ENCODE data around the gene SIGLEC8. TPM values are rescaled to one million over a fixed set of nuclear protein-coding genes. Genes with fewer than 3 reads are reported as not detected.

SIGLEC8 gene
- total and polyA plus RNA-seq, 10 of the 15 experiments (the other 5 are each of a cell fraction or from before 2014, with no cell fraction given), result not detected

DNA sequence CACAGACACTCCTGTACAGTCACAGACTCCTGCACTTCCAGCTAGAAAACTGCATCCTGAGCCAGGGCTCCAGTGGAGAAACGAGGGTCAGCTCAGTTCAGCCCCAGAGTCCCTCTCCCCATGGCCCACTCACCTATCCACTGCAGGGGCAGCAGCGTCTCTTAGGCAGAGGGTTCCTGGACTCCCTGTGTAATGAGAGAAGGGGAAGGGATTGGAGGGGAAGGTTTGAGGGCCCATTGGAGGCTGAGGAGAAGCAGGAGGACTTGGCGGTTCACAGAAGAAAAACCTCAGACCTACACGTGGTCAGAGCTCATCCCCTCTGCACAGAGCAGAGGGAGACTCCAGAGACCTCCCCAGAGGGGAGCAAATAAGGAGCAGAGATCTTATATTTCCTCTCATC lies 10.9 kb upstream of the SIGLEC8 start:
- Histone ChIP-seq H3K36me3 (ENCODE audit: control insufficient read depth in 2 of 2, insufficient read depth in 2 of 2, low read length in 1 of 2) (no peaks in the 10 kb centered on the region), H3K4me3 (no peak overlapping the region), H3K4me2 (ENCODE audit: control insufficient read depth, insufficient read depth) (no peak overlapping the region), H3K79me2 (ENCODE audit: control insufficient read depth, insufficient read depth, low read length) (no peaks in the 10 kb centered on the region), H3K27ac (ENCODE audit: control insufficient read depth, insufficient read depth) (no peak overlapping the region), H2AFZ (ENCODE audit: control insufficient read depth, low read depth, low read length) (no peak overlapping the region), H3K9me3 (replicated peaks; ENCODE audit: control insufficient read depth, insufficient read depth, low read length) (no peaks in the 10 kb centered on the region), H3K4me1 (ENCODE audit: control insufficient read depth, insufficient read depth, low read length) (no peaks in the 10 kb centered on the region), H3K9ac (ENCODE audit: control insufficient read depth, insufficient read depth, low read length) (no peak overlapping the region), H3K27me3 (replicated peaks in 1 of 2; ENCODE audit: control insufficient read depth in 2 of 2, insufficient read depth in 2 of 2, low read length in 1 of 2) (no peaks in the 10 kb centered on the region; a peak in 1 of 4 replicates), H4K20me1 (ENCODE audit: control insufficient read depth, insufficient read depth) (no peaks in the 10 kb centered on the region; the same call in 1 of the 2 replicates)
- no TSS peak for BruUV-seq (replicated peaks)
- no peak for ATAC-seq
- ChIA-PET SMC1A (ENCODE audit: uncharacterized antibody, unreplicated experiment) (interaction anchor here (0.7 to 1.3 kb wide), 2 partner anchors 188 to 191 kb away, joined by 3 read pairs; no protein-coding TSS in a partner anchor), CTCF (interaction anchor here (0.8 to 10.8 kb wide), 3 partner anchors 45 to 190 kb away, joined by 3 to 281 read pairs (median 3); partner anchors contain the start of gene SIGLEC10), POLR2A (no interaction called here), RAD21 (ENCODE audit: unreplicated experiment) (interaction anchor here (0.8 to 2.6 kb wide), 2 partner anchors 188 kb away, joined by 3 to 5 read pairs; no protein-coding TSS in a partner anchor)
- 2% methylated on average over 4 of the region's 4 CpGs for WGBS (ENCODE audit: insufficient coverage, insufficient replicate concordance, low lambda C conversion rate, missing lambda C conversion rate)
- in situ Hi-C loops (cut with MboI), result no loop called here
- TF ChIP-seq SRF (IDR thresholded peaks at IDR 0.05; ENCODE audit: low read depth in 2 of 2, low read length in 2 of 2), result no peak
- TF ChIP-seq RB1 (IDR thresholded peaks at IDR 0.05; ENCODE audit: borderline replicate concordance), result no peak
- no peak for TF ChIP-seq ZNF217 (IDR thresholded peaks at IDR 0.05)
- no peak for TF ChIP-seq EZH2 (IDR thresholded peaks at IDR 0.05; ENCODE audit: borderline replicate concordance, control insufficient read depth, low read depth, low read length)
- TF ChIP-seq BHLHE40 (IDR thresholded peaks at IDR 0.05; ENCODE audit: borderline replicate concordance in 1 of 2, low read depth in 2 of 2, low read length in 1 of 2), result no peak
- TF ChIP-seq POLR2AphosphoS2 (IDR thresholded peaks at IDR 0.05; ENCODE audit: low read depth, low read length), result no peak
- TF ChIP-seq FOS (IDR thresholded peaks at IDR 0.05; ENCODE audit: borderline replicate concordance, extremely low read depth, insufficient read length), result no peak
- no peak for TF ChIP-seq TCF3 (IDR thresholded peaks at IDR 0.05; ENCODE audit: borderline replicate concordance, insufficient read depth, low read depth, low read length)
- TF ChIP-seq, protein P1, sequence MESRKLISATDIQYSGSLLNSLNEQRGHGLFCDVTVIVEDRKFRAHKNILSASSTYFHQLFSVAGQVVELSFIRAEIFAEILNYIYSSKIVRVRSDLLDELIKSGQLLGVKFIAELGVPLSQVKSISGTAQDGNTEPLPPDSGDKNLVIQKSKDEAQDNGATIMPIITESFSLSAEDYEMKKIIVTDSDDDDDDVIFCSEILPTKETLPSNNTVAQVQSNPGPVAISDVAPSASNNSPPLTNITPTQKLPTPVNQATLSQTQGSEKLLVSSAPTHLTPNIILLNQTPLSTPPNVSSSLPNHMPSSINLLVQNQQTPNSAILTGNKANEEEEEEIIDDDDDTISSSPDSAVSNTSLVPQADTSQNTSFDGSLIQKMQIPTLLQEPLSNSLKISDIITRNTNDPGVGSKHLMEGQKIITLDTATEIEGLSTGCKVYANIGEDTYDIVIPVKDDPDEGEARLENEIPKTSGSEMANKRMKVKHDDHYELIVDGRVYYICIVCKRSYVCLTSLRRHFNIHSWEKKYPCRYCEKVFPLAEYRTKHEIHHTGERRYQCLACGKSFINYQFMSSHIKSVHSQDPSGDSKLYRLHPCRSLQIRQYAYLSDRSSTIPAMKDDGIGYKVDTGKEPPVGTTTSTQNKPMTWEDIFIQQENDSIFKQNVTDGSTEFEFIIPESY (IDR thresholded peaks at IDR 0.05), result no peak
- TF ChIP-seq POLR2AphosphoS5 (IDR thresholded peaks at IDR 0.05; ENCODE audit: low read length), result no peak
- no peak for TF ChIP-seq LARP7 (IDR thresholded peaks at IDR 0.05)
- no peak for FAIRE-seq
- no peak for DNase-seq (ENCODE audit: low read depth, low spot score)
- intact Hi-C loops (cut with micrococcal nuclease; ENCODE audit: unreplicated experiment), result no loop called here
